Neural progenitor cell (in vitro differentiated cells): ENCODE data around the gene SH3GL1.

Experiments used
- EZH2 ChIP-seq: fragments of 200-600 bp; sonication (generic); IDR thresholded peaks from 2 replicates; pipeline ENCODE4 v1.6.1; 2017; ENCODE audit warnings: antibody characterized with exemption, mild to moderate bottlenecking, moderate library complexity
- EZH2phosphoT487 ChIP-seq: fragments of 200-600 bp; sonication (generic); IDR thresholded peaks from 2 replicates; pipeline ENCODE4 v1.6.1; 2017; ENCODE audit warnings: antibody characterized with exemption
- TF ChIP-seq, protein P1 (sequence below): fragments of 200-600 bp; sonication (generic); IDR thresholded peaks from 2 replicates; pipeline ENCODE4 v1.5.1; 2017; ENCODE audit warnings: antibody characterized with exemption, mild to moderate bottlenecking

DNA sequence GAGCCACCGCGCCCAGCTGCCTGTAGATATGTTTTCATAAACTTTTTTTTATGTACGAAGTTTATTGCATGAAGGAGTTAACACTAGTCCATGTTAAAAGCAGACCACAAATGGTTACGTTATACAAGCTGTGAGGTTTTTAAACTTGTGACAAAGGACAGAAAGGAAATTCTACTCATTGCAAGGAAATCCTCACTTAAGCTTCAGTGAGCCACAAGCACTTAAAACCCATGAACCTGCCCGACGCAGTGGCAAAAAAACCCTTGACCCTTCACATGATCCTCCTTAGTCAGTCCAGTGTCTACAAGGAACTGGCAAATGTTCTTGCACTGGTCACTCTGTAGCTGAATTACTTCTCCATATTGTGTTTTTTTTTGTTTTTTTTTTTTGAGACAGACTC, 52.8 kb downstream of the SH3GL1 start:
- TF ChIP-seq, protein P1, sequence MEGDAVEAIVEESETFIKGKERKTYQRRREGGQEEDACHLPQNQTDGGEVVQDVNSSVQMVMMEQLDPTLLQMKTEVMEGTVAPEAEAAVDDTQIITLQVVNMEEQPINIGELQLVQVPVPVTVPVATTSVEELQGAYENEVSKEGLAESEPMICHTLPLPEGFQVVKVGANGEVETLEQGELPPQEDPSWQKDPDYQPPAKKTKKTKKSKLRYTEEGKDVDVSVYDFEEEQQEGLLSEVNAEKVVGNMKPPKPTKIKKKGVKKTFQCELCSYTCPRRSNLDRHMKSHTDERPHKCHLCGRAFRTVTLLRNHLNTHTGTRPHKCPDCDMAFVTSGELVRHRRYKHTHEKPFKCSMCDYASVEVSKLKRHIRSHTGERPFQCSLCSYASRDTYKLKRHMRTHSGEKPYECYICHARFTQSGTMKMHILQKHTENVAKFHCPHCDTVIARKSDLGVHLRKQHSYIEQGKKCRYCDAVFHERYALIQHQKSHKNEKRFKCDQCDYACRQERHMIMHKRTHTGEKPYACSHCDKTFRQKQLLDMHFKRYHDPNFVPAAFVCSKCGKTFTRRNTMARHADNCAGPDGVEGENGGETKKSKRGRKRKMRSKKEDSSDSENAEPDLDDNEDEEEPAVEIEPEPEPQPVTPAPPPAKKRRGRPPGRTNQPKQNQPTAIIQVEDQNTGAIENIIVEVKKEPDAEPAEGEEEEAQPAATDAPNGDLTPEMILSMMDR, result no peak
- TF ChIP-seq EZH2 (no peak), EZH2phosphoT487 (no peak)
